Activated naive CD8-positive, alpha-beta T cell treated with anti-CD3 and anti-CD28 coated beads for 36 hours (primary cell): ENCODE results near the gene QSOX2. TPM values are rescaled to one million over a fixed set of nuclear protein-coding genes. Genes with fewer than 3 reads are reported as not detected.

Source experiments
- DNase-seq: peaks from one replicate; pipeline ENCODE4 v3.0.0; 2021
- H3K27ac Mint-ChIP-seq: one replicate; pipeline ENCODE4 v1.8.0; 2022; ENCODE audit warnings: mild to moderate bottlenecking, moderate library complexity, mixed read lengths
- H3K27me3 Mint-ChIP-seq: one replicate; pipeline ENCODE4 v1.8.0; 2022; ENCODE audit warnings: mild to moderate bottlenecking, mixed read lengths
- H3K36me3 Mint-ChIP-seq: one replicate; pipeline ENCODE4 v1.8.0; 2021; ENCODE audit warnings: mild to moderate bottlenecking, mixed read lengths
- H3K4me1 Mint-ChIP-seq: one replicate; pipeline ENCODE4 v1.8.0; 2021; ENCODE audit warnings: mixed read lengths
- H3K4me3 Mint-ChIP-seq: one replicate; pipeline ENCODE4 v1.8.0; 2022; ENCODE audit warnings: mild to moderate bottlenecking, moderate library complexity, mixed read lengths
- H3K9me3 Mint-ChIP-seq: one replicate; pipeline ENCODE4 v1.8.0; 2022; ENCODE audit warnings: mixed read lengths
- total RNA-seq, 2 experiments: library from RNA; stranded (reverse); gene quantifications; one replicate each; pipeline ENCODE4 v1.2.3, GENCODE V29; 2021

QSOX2 gene
- total RNA-seq, 2 experiments from 2014 or later: 17.0 to 18.3 TPM

GRCh38 chr9:136231478-136232297, 13.9 kb downstream of the QSOX2 start:
- Mint-ChIP-seq H3K4me1 (peaks cover 37% of the 10 kb centered on the region), H3K9me3 (no peaks in the 10 kb centered on the region), H3K27ac (peak overlapping the region; percentile 47), H3K4me3 (no peak overlapping the region), H3K36me3 (peaks cover 14% of the 10 kb centered on the region), H3K27me3 (no peaks in the 10 kb centered on the region)
- no peak for DNase-seq

GRCh38 chr9:136230773-136231172, 14.8 kb downstream of the QSOX2 start:
- H3K9me3 Mint-ChIP-seq: no peaks in the 10 kb centered on the region
- H3K4me3 Mint-ChIP-seq: no peak overlapping the region
- peaks cover 37% of the 10 kb centered on the region for H3K4me1 Mint-ChIP-seq
- H3K36me3 Mint-ChIP-seq: peaks cover 14% of the 10 kb centered on the region
- H3K27ac Mint-ChIP-seq: no peak overlapping the region
- DNase-seq: no peak
- H3K27me3 Mint-ChIP-seq: no peaks in the 10 kb centered on the region

GRCh38 chr9:136230365-136230764, 15.2 kb downstream of the QSOX2 start:
- Mint-ChIP-seq H3K4me1 (peaks cover 37% of the 10 kb centered on the region), H3K27ac (no peak overlapping the region), H3K27me3 (no peaks in the 10 kb centered on the region), H3K9me3 (no peaks in the 10 kb centered on the region), H3K4me3 (no peak overlapping the region), H3K36me3 (peaks cover 14% of the 10 kb centered on the region)
- DNase-seq: no peak

GRCh38 chr9:136229096-136230065, 16.2 kb downstream of the QSOX2 start:
- Mint-ChIP-seq H3K36me3 (peaks cover 16% of the 10 kb centered on the region), H3K9me3 (no peaks in the 10 kb centered on the region), H3K27me3 (no peaks in the 10 kb centered on the region), H3K4me3 (no peak overlapping the region), H3K27ac (no peak overlapping the region), H3K4me1 (peaks cover 33% of the 10 kb centered on the region)
- no peak for DNase-seq

GRCh38 chr9:136228107-136228875, 17.3 kb downstream of the QSOX2 start:
- Mint-ChIP-seq H3K9me3 (no peaks in the 10 kb centered on the region), H3K4me3 (no peak overlapping the region), H3K27ac (no peak overlapping the region), H3K27me3 (no peaks in the 10 kb centered on the region), H3K4me1 (peaks cover 23% of the 10 kb centered on the region), H3K36me3 (peaks cover 11% of the 10 kb centered on the region)
- DNase-seq: no peak

GRCh38 chr9:136226680-136227407, 18.8 kb downstream of the QSOX2 start:
- Mint-ChIP-seq H3K27me3 (no peaks in the 10 kb centered on the region), H3K4me3 (no peak overlapping the region), H3K9me3 (no peaks in the 10 kb centered on the region), H3K27ac (no peak overlapping the region), H3K36me3 (peaks cover 7% of the 10 kb centered on the region), H3K4me1 (peaks cover 9% of the 10 kb centered on the region)
- no peak for DNase-seq

- no peaks in the 10 kb centered on the region for H3K27me3 Mint-ChIP-seq
- H3K27ac Mint-ChIP-seq: peak overlapping the region; percentile 16
- no peak overlapping the region for H3K4me3 Mint-ChIP-seq
- peak; percentile 67 for DNase-seq
- peaks cover 6% of the 10 kb centered on the region for H3K4me1 Mint-ChIP-seq
- H3K9me3 Mint-ChIP-seq: no peaks in the 10 kb centered on the region
- peaks cover 6% of the 10 kb centered on the region for H3K36me3 Mint-ChIP-seq
These were observed 19.6 kb downstream of the QSOX2 start for GRCh38 chr9:136225748-136226679.

GRCh38 chr9:136225366-136225747, 20.3 kb downstream of the QSOX2 start:
- Mint-ChIP-seq H3K4me1 (peaks cover 9% of the 10 kb centered on the region), H3K27ac (peak overlapping the region; percentile 16), H3K4me3 (no peak overlapping the region), H3K27me3 (no peaks in the 10 kb centered on the region), H3K9me3 (no peaks in the 10 kb centered on the region), H3K36me3 (peaks cover 10% of the 10 kb centered on the region)
- DNase-seq: no peak

- Mint-ChIP-seq H3K27me3 (no peaks in the 10 kb centered on the region), H3K4me1 (peaks cover 9% of the 10 kb centered on the region), H3K27ac (no peak overlapping the region), H3K36me3 (peaks cover 10% of the 10 kb centered on the region), H3K9me3 (no peaks in the 10 kb centered on the region), H3K4me3 (no peak overlapping the region)
- no peak for DNase-seq
These were observed 21.6 kb downstream of the QSOX2 start for GRCh38 chr9:136223871-136224640.

- peaks cover 2% of the 10 kb centered on the region for H3K4me1 Mint-ChIP-seq
- peaks cover 10% of the 10 kb centered on the region for H3K36me3 Mint-ChIP-seq
- H3K4me3 Mint-ChIP-seq: no peak overlapping the region
- no peak overlapping the region for H3K27ac Mint-ChIP-seq
- no peaks in the 10 kb centered on the region for H3K9me3 Mint-ChIP-seq
- no peaks in the 10 kb centered on the region for H3K27me3 Mint-ChIP-seq
- DNase-seq: no peak
These were observed 22.7 kb downstream of the QSOX2 start for GRCh38 chr9:136222906-136223285.

- peaks cover 10% of the 10 kb centered on the region for H3K36me3 Mint-ChIP-seq
- H3K27me3 Mint-ChIP-seq: no peaks in the 10 kb centered on the region
- H3K4me1 Mint-ChIP-seq: peaks cover 2% of the 10 kb centered on the region
- no peak overlapping the region for H3K4me3 Mint-ChIP-seq
- no peak for DNase-seq
- no peaks in the 10 kb centered on the region for H3K9me3 Mint-ChIP-seq
- H3K27ac Mint-ChIP-seq: no peak overlapping the region
These were observed 23.3 kb downstream of the QSOX2 start for GRCh38 chr9:136222166-136222905.

GRCh38 chr9:136220017-136220729, 25.4 kb downstream of the QSOX2 start:
- Mint-ChIP-seq H3K36me3 (peaks cover 14% of the 10 kb centered on the region), H3K4me3 (no peak overlapping the region), H3K9me3 (no peaks in the 10 kb centered on the region), H3K27me3 (no peaks in the 10 kb centered on the region), H3K27ac (no peak overlapping the region), H3K4me1 (peaks cover 2% of the 10 kb centered on the region)
- DNase-seq: no peak
